Right lobe of liver (tissue), 6 donors: Measurements from ENCODE around the gene SGTA. TPM values are rescaled to one million over a fixed set of nuclear protein-coding genes. Genes with fewer than 3 reads are reported as not detected.

Source experiments
- ATAC-seq, 4 donors: fragments of 200-7000 bp; cut with Tn5 transposase; one replicate each; pipeline ENCODE4 v1.9.1; 2020; ENCODE audit warnings: mild to moderate bottlenecking in 4 of 4, moderate library complexity in 4 of 4
- DNase-seq, 3 donors: peaks; one replicate each; pipeline ENCODE4 v3.0.0-alpha.2; 2020
- H3K27ac ChIP-seq, 3 donors: fragments of 200-600 bp; one replicate each; pipeline ENCODE4 v1.8.0; 2022
- H3K27me3 ChIP-seq, 2 donors: fragments of 200-600 bp; one replicate each; pipeline ENCODE4 v1.8.0; 2022
- H3K36me3 ChIP-seq, 4 donors: fragments of 200-600 bp; sonication (generic) in 1 of 4; one replicate each; pipeline versions ENCODE4 v1.5.1 to v1.8.0; 2017 to 2022; ENCODE audit warnings: control low read depth in 1 of 4
- H3K4me1 ChIP-seq, 4 donors: fragments of 200-600 bp; sonication (generic) in 1 of 4; one replicate each; pipeline versions ENCODE4 v1.5.1 to v1.8.0; 2017 to 2022; ENCODE audit warnings: control low read depth in 1 of 4
- H3K4me3 ChIP-seq, 3 donors: fragments of 200-600 bp; one replicate each; pipeline ENCODE4 v1.8.0; 2022
- H3K9me3 ChIP-seq, 4 donors: fragments of 200-600 bp; sonication (generic) in 1 of 4; one replicate each; pipeline versions ENCODE4 v1.5.1 to v1.8.0; 2017 to 2022; ENCODE audit warnings: control low read depth in 1 of 4
- POLR2A ChIP-seq: fragments of 450-650 bp; IDR thresholded peaks from one replicate; pipeline ENCODE4 v1.6.1; 2017; ENCODE audit warnings: antibody characterized with exemption, mild to moderate bottlenecking
- WGBS: methylation state at CpG from one replicate; pipeline ENCODE4 v1.1.6; 2018; ENCODE audit warnings: low coverage, low lambda C conversion rate; ENCODE audit not compliant: insufficient coverage; ENCODE audit errors: missing lambda C conversion rate; 5-methylcytosine and 5-hydroxymethylcytosine counted together
- intact Hi-C, 2 donors: fragments of 100-400 bp; cut with DNase I; formaldehyde crosslinking; loops; one replicate each; pipeline versions ENCODE4 v1.11.2 to v1.14.1; 2022
- total RNA-seq, 6 experiments: library from RNA; depleted of rRNA in 2 of 6; stranded (reverse); fragments of >200 nt in 2 of 6; fragmentation: NEBNext Ultra II Directional in 3 of 6; extraction: Animal tissue kit (Norgen Biotek cat#: 25700) in 3 of 6; gene quantifications; one replicate each; pipeline versions ENCODE4 v1.1.0 to v1.2.4, GENCODE V29; 2016 to 2023
- TF ChIP-seq, protein P1 (sequence below), 4 donors: fragments of 200-600 bp in 3 of 4; fragments of 450-650 bp in 1 of 4; IDR thresholded peaks; one replicate each; pipeline versions ENCODE4 v1.5.1 to v1.8.0; 2016 to 2022; ENCODE audit warnings: antibody characterized with exemption in 4 of 4, mild to moderate bottlenecking in 2 of 4
- donor health status: DM: no; HTN: yes; CAD: no.
- donor health status: DM: no; HTN: no; CAD: no.
- donor health status: DM: no; HTN: no; CAD: no.
- donor health status: DM: no; HTN: yes; CAD: no.
- donor health status: DM: no; HTN: yes; CAD: no.

Gene SGTA
- total RNA-seq, 6 experiments from 2014 or later: 21.5 to 41.7 (median 23.7) TPM

DNA sequence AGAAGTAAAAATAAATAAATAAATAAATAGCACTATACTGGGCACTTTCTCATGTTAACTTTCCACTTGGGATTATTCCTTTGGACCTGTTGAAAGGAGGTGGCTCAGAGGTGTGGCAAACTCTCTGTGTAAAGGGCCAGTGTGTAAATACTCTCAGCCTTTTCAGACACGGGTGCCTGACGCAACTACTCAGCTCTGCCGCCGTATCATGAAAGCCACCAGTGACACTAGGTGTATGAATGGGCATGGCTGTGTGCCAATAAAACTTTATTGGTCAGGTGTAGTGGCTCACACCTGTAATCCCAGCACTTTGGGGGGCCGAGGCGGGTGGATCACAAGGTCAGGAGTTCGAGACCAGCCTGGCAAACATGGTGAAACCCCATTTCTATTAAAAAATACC, 23.1 kb downstream of the SGTA start:
- ATAC-seq (no peak), DNase-seq (no peak)
- WGBS: 87% methylated on average over 5 of the region's 7 CpGs
- no peaks in the 10 kb centered on the region for H3K4me1 ChIP-seq
- no peak overlapping the region for H3K27ac ChIP-seq
- H3K27me3 ChIP-seq: no peaks in the 10 kb centered on the region
- intact Hi-C loops: loop anchor here in 1 of 2 donors (10.0 kb wide), 1 partner anchor 115 kb away; no protein-coding TSS in a partner anchor
- H3K4me3 ChIP-seq: no peak overlapping the region
- no peak for TF ChIP-seq POLR2A
- TF ChIP-seq, protein P1, sequence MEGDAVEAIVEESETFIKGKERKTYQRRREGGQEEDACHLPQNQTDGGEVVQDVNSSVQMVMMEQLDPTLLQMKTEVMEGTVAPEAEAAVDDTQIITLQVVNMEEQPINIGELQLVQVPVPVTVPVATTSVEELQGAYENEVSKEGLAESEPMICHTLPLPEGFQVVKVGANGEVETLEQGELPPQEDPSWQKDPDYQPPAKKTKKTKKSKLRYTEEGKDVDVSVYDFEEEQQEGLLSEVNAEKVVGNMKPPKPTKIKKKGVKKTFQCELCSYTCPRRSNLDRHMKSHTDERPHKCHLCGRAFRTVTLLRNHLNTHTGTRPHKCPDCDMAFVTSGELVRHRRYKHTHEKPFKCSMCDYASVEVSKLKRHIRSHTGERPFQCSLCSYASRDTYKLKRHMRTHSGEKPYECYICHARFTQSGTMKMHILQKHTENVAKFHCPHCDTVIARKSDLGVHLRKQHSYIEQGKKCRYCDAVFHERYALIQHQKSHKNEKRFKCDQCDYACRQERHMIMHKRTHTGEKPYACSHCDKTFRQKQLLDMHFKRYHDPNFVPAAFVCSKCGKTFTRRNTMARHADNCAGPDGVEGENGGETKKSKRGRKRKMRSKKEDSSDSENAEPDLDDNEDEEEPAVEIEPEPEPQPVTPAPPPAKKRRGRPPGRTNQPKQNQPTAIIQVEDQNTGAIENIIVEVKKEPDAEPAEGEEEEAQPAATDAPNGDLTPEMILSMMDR (IDR thresholded peaks at IDR 0.05): no peak
- H3K9me3 ChIP-seq: no peaks in the 10 kb centered on the region
- H3K36me3 ChIP-seq: peaks cover 0 to 33% (median 7%) of the 10 kb centered on the region in 4 donors

DNA sequence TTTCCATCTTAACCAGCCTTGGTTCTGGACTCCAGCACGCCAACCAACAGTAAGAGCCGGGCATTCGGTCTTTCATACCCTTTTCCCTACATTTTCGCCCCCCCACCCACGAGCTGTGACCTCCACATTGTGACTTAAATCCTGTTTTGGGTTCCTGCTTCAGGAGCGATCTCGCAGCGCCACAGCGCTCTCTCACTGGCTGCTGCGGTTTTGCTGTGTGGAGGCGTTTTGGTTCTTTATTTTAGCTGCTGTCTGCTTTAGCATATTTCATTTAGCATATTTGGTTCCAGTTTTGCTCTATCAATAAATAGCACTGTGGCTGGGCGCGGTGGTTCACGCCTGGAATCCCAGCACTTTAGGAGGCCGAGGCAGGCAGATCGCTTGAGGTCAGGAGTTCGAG, 23.7 kb downstream of the SGTA start:
- no peak overlapping the region for H3K27ac ChIP-seq
- H3K36me3 ChIP-seq: peaks cover 0 to 29% (median 6%) of the 10 kb centered on the region in 4 donors
- H3K9me3 ChIP-seq: no peaks in the 10 kb centered on the region
- no peaks in the 10 kb centered on the region for H3K4me1 ChIP-seq
- ATAC-seq: no peak
- WGBS: 90% methylated on average over 12 of the region's 17 CpGs
- no peak overlapping the region for H3K4me3 ChIP-seq
- no peak for DNase-seq
- intact Hi-C loops: loop anchor here in 1 of 2 donors (10.0 kb wide), 1 partner anchor 115 kb away; no protein-coding TSS in a partner anchor
- TF ChIP-seq, protein P1 (IDR thresholded peaks at IDR 0.05): no peak
- no peak for TF ChIP-seq POLR2A
- H3K27me3 ChIP-seq: no peaks in the 10 kb centered on the region

DNA sequence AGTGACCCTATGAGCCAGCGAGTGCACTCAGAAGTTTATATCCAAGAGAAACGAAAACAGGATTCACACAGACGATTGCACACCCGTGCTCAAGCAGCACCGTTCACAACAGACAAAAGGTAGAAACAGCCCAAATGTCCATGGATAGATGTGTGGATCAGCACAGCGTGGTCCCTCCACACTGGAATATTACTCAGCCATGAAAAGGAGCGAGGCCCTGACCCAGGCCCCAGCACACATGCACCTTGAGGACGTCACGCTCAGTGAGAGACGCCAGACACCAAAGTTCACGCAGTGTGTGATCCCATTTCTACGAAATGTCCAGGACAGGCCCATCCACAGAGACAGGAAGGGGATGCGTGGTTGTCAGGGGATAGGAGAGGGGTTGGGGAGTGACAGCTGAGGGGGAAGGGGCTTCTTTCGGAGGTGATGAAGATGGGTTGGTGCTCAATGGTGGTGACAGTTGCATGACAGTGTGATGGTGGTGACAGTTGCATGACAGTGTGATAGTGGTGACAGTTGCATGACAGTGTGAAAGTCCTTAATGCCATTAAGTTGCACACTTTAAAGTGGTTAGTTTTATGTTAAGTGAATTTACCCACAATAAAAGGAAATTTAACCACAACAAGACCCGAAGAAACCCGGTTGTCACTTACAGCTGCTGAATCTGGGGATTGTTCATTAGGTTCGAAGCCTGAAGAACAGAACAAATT, 24.3 kb downstream of the SGTA start:
- TF ChIP-seq, protein P1 (IDR thresholded peaks at IDR 0.05): no peak
- no peak for TF ChIP-seq POLR2A
- Histone ChIP-seq H3K4me1 (no peaks in the 10 kb centered on the region), H3K27ac (no peak overlapping the region), H3K9me3 (no peaks in the 10 kb centered on the region), H3K4me3 (no peak overlapping the region), H3K36me3 (peaks cover 0 to 23% (median 3%) of the 10 kb centered on the region in 4 donors), H3K27me3 (no peaks in the 10 kb centered on the region)
- 87% methylated on average over 10 of the region's 17 CpGs for WGBS
- intact Hi-C loops: loop anchor here in 1 of 2 donors (10.0 kb wide), 1 partner anchor 114 kb away; no protein-coding TSS in a partner anchor
- ATAC-seq: no peak
- DNase-seq: no peak

DNA sequence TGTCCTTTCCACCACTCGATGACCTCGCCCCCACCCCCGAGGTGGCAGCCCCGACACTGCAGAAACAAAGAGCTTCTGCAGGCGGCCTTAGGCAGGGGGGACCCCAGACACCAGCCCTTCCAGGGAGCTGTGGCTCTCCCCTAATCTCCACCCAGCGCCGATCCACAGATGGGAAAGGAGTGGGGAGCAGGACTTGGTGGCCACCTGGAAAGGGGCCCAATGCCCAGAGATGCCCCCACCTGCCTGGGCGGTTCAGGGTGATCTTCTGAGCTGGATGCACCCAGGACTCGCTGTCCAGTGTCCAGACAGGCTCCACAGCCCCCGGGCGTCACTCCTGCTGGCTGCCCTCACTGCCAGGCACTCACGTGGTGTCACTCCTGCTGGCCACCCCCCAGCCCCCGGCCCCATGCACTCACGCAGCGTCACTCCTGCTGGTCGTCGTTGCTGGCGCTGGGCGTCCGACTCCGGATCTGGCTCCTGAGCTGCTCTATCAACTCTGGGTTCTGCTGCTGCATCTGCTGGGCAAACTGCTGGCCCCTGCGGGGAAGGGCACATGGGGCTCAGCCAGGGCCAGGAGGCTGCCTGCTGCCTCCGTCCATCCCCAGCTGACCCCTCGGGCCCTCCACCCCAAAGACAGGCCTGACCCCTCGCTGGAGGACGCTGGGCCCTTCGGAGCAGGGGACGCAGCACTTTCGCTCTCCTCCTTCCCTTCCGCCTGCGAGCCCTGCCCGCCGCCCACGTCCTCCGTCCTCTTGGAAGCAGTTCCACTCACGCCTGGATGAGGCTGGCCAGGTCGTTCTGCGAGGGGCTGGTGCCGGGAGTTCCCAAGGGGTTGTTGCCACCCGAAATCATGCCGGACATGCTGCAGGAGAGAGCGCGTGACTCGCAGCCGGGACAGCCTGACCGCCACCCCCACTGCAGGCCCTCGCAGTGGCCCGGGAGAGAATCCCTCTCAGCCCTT, 25.9 kb downstream of the SGTA start:
- no peak for DNase-seq
- TF ChIP-seq, protein P1 (IDR thresholded peaks at IDR 0.05): no peak
- no peak for TF ChIP-seq POLR2A
- Histone ChIP-seq H3K4me3 (no peak overlapping the region), H3K27ac (no peak overlapping the region), H3K9me3 (no peaks in the 10 kb centered on the region), H3K27me3 (no peaks in the 10 kb centered on the region), H3K4me1 (no peaks in the 10 kb centered on the region), H3K36me3 (peaks cover 0 to 18% (median under 1%) of the 10 kb centered on the region in 4 donors)
- intact Hi-C loops: loop anchor here in 1 of 2 donors (10.0 kb wide), 1 partner anchor 112 kb away; no protein-coding TSS in a partner anchor
- 80% methylated on average over 1 of the region's 48 CpGs for WGBS
- no peak for ATAC-seq
